BLaER1 (cell line): ENCODE measurements around the gene MIXL1.

Source experiments
- H3K27ac ChIP-seq: shearing (Covaris generic); formaldehyde crosslinking; 2 replicates; pipeline ENCODE4 v1.8.1; 2022
- H3K27me3 ChIP-seq: shearing (Covaris generic); formaldehyde crosslinking; 2 replicates; pipeline ENCODE4 v1.8.1; 2022
- H3K36me3 ChIP-seq: shearing (Covaris generic); formaldehyde crosslinking; 2 replicates; pipeline ENCODE4 v1.8.1; 2022
- H3K4me1 ChIP-seq: shearing (Covaris generic); formaldehyde crosslinking; 2 replicates; pipeline ENCODE4 v1.8.1; 2022
- H3K4me2 ChIP-seq: shearing (Covaris generic); formaldehyde crosslinking; 2 replicates; pipeline ENCODE4 v1.8.1; 2022
- H3K4me3 ChIP-seq: shearing (Covaris generic); formaldehyde crosslinking; 2 replicates; pipeline ENCODE4 v1.8.1; 2022
- H3K9ac ChIP-seq: shearing (Covaris generic); formaldehyde crosslinking; 2 replicates; pipeline ENCODE4 v1.8.1; 2022
- H3K9me3 ChIP-seq: shearing (Covaris generic); formaldehyde crosslinking; 2 replicates; pipeline ENCODE4 v1.8.1; 2022
- H4K20me1 ChIP-seq: shearing (Covaris generic); formaldehyde crosslinking; 2 replicates; pipeline ENCODE4 v1.8.1; 2022
- Cebpa-rat ChIP-seq: shearing (Covaris generic); IDR thresholded peaks from 2 replicates; pipeline ENCODE4 v1.8.1; 2022

The MIXL1 gene

DNA sequence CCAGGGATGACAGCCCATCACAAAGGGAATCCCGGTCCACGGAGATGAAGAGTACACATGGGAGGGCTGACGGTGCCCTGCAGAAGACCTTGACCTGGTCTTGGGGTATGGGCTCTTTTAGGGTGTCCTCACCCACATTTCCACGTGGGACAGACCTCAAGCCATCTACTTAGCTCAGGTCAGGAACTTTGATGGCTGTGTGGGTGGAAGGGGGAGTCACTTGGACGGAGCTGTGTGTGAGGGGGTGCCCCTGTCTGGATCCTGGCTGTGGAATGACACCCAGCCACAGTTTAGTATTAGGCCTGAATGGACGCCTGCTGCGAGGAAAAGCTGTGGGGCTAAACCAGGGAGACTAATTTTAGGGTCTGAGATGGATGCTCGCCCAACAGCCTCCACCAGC lies 10.9 kb upstream of the MIXL1 start:
- no peak overlapping the region for H3K4me2 ChIP-seq
- no peak overlapping the region for H3K4me3 ChIP-seq
- H3K27ac ChIP-seq, result no peak overlapping the region
- peaks cover 19% of the 10 kb centered on the region for H4K20me1 ChIP-seq
- no peak for TF ChIP-seq Cebpa-rat
- H3K4me1 ChIP-seq, result peaks cover 22% of the 10 kb centered on the region
- H3K9me3 ChIP-seq, result no peaks in the 10 kb centered on the region
- H3K9ac ChIP-seq, result no peak overlapping the region
- no peaks in the 10 kb centered on the region for H3K36me3 ChIP-seq
- peaks cover 29% of the 10 kb centered on the region for H3K27me3 ChIP-seq

DNA sequence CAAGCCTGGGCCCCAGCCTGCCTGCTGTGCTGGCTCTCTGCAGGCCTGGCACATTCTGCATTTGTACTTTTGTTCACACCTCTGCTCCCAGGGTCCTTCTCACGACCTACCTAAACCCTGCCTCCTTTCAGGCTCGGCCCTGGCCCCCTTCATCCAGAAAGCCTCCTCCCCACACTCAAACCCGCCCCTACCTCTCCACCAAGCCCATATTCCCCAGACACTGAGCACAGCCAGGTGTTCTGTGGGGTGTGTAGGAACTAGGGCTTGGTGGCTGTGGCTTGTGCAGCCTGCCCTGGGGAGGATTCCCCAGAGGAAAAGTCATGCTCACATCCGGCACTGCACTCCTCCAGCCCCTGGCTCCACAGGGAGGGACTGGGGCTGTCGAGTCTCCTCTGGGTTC lies 8.2 kb upstream of the MIXL1 start:
- no peaks in the 10 kb centered on the region for H3K9me3 ChIP-seq
- peak overlapping the region; percentile 75 for H3K4me2 ChIP-seq

DNA sequence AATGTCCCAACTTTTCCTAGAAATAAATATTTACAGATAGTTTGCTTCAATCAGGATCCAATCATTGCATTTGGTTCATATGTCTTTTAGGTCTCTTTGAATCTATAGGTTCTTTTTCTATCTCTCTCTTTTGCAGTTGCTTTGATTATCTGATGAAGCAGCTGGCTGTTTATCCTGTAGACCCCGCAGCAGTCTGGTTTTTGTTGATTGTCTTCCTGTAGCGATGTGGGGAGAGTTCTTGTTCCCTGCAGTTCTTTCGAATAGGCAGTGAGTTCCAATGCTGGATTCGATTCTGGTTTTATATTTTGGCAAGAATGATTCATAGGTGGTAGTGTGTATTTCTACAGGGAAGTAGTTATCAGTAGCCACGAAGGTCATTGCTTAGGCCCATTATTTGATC lies 7.4 kb upstream of the MIXL1 start:
- Histone ChIP-seq H3K4me1 (peaks cover 22% of the 10 kb centered on the region), H3K4me2 (peak overlapping the region; percentile 75), H3K9ac (no peak overlapping the region)

More for the DNA sequence above, 8.2 kb upstream of the MIXL1 start:
- Histone ChIP-seq H3K27ac (no peak overlapping the region), H3K4me1 (peaks cover 22% of the 10 kb centered on the region), H3K36me3 (no peaks in the 10 kb centered on the region), H3K27me3 (peaks cover 46% of the 10 kb centered on the region), H3K4me3 (no peak overlapping the region), H4K20me1 (peaks cover 20% of the 10 kb centered on the region), H3K9ac (no peak overlapping the region)
- TF ChIP-seq Cebpa-rat, result no peak

DNA sequence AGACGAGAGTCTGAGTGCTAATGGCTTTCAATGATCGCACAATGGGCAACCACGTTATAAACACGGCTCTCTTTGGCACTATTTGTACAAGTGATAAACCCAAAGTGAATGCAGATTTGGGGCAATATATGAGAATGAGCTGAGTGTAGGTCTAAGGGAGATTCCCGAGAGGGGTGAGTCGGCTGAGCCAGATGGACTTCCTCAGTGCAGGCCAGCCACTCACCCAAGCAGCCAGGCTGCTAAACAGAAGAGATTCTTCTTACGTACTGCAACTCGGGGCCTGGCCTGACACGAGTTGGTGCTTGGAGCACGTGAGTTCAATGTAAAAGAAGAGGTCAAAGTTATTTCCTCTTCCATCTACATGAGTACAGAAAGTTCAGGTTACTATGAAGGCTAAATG lies 6.2 kb upstream of the MIXL1 start:
- H3K27ac ChIP-seq, result no peak overlapping the region
- TF ChIP-seq Cebpa-rat, result no peak
- no peak overlapping the region for H3K4me2 ChIP-seq
- H3K9ac ChIP-seq, result no peak overlapping the region
- H3K27me3 ChIP-seq, result peaks cover 61% of the 10 kb centered on the region
- no peaks in the 10 kb centered on the region for H3K36me3 ChIP-seq
- H4K20me1 ChIP-seq, result peaks cover 27% of the 10 kb centered on the region
- no peaks in the 10 kb centered on the region for H3K9me3 ChIP-seq
- no peak overlapping the region for H3K4me3 ChIP-seq
- peaks cover 22% of the 10 kb centered on the region for H3K4me1 ChIP-seq

More for the DNA sequence above, 7.4 kb upstream of the MIXL1 start:
- Histone ChIP-seq H3K36me3 (no peaks in the 10 kb centered on the region), H3K27me3 (peaks cover 54% of the 10 kb centered on the region), H3K27ac (no peak overlapping the region), H4K20me1 (peaks cover 27% of the 10 kb centered on the region), H3K4me3 (no peak overlapping the region), H3K9me3 (no peaks in the 10 kb centered on the region)
- no peak for TF ChIP-seq Cebpa-rat

DNA sequence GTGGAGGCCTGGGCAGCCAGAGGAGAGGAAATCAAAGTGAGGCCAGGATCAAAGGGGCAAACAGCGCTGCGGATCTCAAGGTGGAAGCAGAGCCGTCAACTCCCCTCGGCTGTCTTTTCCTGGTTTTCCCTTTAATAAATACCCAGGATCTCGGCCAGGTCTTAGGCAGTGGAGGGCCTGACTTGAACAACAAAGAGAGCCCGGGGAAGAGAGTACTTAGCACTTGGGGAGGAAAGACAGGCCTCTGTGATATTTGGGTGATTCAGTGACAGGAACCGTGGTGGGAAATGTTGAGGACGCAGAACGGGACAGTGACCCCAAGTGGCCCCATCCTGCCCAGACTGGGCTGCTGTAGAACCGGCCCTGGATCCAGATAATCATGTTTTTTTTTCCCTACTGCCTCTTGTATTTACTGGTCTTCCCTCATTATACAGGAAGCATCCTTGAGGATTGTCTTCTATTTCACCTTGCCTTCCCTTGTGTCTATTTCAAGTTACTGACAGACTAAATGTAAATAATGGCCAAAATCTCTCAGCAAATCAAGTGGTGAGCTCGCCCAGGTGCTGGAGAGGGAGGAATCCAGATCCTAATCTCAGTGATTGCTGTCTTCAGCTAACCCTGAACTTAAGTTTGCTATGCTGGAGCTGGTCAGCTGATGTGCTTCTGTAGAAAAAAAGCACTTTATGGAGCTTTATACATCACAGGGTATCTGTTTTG lies 2.8 kb upstream of the MIXL1 start:
- Histone ChIP-seq H3K27me3 (peaks cover 84% of the 10 kb centered on the region), H3K4me3 (no peak overlapping the region), H3K9ac (no peak overlapping the region), H3K27ac (no peak overlapping the region), H3K36me3 (no peaks in the 10 kb centered on the region), H4K20me1 (peaks cover 32% of the 10 kb centered on the region; the same call in 1 of the 2 replicates), H3K4me1 (peaks cover 19% of the 10 kb centered on the region), H3K9me3 (no peaks in the 10 kb centered on the region), H3K4me2 (no peak overlapping the region)
- no peak for TF ChIP-seq Cebpa-rat

DNA sequence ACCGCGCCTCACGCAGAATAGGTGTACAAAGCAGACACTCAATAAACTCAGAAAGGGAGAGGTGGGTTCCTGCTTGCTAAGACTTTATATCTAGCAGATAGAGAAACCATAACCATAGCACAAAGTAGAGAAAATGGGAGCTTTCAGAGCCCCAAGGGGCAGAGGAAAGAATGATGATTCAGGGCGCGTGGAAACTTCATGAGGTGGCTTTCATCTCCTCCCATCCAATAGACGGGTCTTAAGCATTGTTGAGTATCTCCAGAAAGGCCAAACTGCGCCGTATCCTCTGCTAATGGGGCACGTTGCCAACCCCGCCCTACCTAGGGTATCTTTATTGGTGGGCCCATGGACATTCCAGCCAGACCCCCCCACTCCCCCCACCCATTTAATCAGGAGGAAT lies 778 bp upstream of the MIXL1 start:
- Histone ChIP-seq H3K4me3 (no peak overlapping the region), H3K4me1 (peaks cover 11% of the 10 kb centered on the region), H3K9me3 (no peaks in the 10 kb centered on the region), H4K20me1 (peaks cover 24% of the 10 kb centered on the region; the same call in 1 of the 2 replicates), H3K9ac (no peak overlapping the region), H3K4me2 (no peak overlapping the region), H3K27me3 (peaks cover 72% of the 10 kb centered on the region), H3K27ac (no peak overlapping the region), H3K36me3 (no peaks in the 10 kb centered on the region)
- TF ChIP-seq Cebpa-rat, result no peak

DNA sequence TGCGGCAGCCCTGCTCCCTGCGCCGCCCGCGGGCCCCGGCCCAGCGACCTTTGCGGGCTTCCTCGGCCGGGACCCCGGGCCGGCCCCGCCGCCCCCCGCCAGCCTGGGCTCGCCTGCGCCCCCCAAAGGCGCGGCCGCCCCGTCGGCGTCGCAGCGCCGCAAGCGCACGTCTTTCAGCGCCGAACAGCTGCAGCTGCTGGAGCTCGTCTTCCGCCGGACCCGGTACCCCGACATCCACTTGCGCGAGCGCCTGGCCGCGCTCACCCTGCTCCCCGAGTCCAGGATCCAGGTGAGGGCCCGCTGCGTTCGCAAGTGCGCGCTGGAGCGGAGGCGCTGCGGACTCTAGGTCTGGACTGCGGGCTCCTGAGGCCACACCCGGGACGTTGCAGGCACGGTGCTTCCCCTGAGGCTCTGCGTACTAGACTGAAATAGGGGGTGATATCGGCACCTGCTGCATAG lies 351 bp downstream of the MIXL1 start:
- Histone ChIP-seq H3K4me3 (peak overlapping the region; percentile 65), H3K4me1 (peaks cover 11% of the 10 kb centered on the region), H3K36me3 (peaks cover 5% of the 10 kb centered on the region; the same call in 1 of the 2 replicates), H3K4me2 (peak overlapping the region; percentile 89), H3K27me3 (peaks cover 69% of the 10 kb centered on the region), H3K9ac (no peak overlapping the region), H3K9me3 (no peaks in the 10 kb centered on the region), H4K20me1 (peaks cover 24% of the 10 kb centered on the region; the same call in 1 of the 2 replicates), H3K27ac (no peak overlapping the region)
- no peak for TF ChIP-seq Cebpa-rat

DNA sequence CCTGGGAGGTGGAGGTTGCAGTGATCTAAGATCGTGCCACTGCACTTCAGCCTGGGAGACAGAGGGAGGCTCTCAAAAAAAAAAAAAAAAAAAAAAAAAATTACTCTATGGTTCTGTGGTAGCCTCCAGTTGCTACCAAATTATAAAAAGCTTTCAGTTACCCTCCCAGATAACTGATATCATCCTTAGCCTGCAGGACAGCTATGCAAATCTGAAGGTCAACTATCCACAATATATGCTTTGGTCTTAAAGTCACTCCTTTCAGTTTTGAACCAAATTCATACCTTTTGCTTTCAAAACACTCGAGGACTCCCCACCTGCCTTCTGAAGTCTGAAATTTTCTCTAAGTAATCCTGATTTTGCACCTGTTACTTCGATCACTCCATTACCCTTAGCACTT lies 3.1 kb downstream of the MIXL1 start:
- Histone ChIP-seq H3K4me3 (no peak overlapping the region), H3K4me1 (peaks cover 11% of the 10 kb centered on the region), H3K36me3 (peaks cover 24% of the 10 kb centered on the region), H3K9me3 (no peaks in the 10 kb centered on the region), H4K20me1 (peaks cover 16% of the 10 kb centered on the region; the same call in 1 of the 2 replicates), H3K4me2 (no peak overlapping the region), H3K27ac (no peak overlapping the region), H3K27me3 (peaks cover 47% of the 10 kb centered on the region), H3K9ac (no peak overlapping the region)
- TF ChIP-seq Cebpa-rat, result no peak

DNA sequence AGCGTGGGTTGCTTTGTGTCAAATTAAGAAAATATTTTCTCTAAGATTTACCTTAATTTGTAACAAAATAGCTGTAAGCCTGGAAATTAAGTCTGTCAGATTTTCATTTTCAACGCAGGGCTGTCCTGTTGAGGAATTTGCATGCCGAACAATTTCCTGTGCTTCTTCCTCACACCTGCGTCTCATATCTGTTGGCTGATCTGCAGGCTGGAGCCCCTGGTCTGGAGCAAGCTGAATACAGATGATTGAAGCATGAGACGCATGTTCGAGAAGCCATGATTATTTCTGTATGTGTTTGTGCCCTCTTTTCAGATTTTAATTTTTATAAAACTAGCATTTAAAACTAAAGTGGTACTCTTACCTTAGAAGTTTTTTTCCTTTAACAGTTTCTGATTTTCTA lies 9.8 kb downstream of the MIXL1 start:
- no peaks in the 10 kb centered on the region for H3K9me3 ChIP-seq
- H3K4me1 ChIP-seq, result no peaks in the 10 kb centered on the region
- TF ChIP-seq Cebpa-rat, result no peak
- no peak overlapping the region for H3K27ac ChIP-seq
- H4K20me1 ChIP-seq, result no peaks in the 10 kb centered on the region
- H3K36me3 ChIP-seq, result peaks cover 85% of the 10 kb centered on the region
- no peaks in the 10 kb centered on the region for H3K27me3 ChIP-seq
- H3K9ac ChIP-seq, result no peak overlapping the region
- H3K4me3 ChIP-seq, result no peak overlapping the region
- H3K4me2 ChIP-seq, result no peak overlapping the region

DNA sequence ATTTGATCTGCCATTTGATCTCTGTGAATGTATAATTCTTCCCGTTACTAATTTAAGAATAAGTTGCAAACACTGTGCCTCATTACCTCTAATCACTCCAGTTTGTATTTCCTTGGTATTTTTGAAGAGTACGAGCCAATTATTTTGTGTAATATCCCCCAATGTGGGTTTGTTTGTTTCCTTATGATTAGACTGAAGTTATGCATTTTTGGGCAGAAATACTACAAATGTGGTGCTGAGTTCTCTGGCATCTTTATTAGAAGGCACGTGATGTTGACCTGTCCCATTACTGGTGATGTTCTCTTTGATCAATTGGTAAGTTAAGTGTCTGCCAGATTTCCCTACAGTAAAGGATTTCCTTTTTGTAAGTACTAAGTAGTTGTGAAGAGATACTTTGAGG lies 10.3 kb downstream of the MIXL1 start:
- H3K9me3 ChIP-seq, result no peaks in the 10 kb centered on the region
- peaks cover 86% of the 10 kb centered on the region for H3K36me3 ChIP-seq
- no peak overlapping the region for H3K4me3 ChIP-seq
- H3K4me2 ChIP-seq, result no peak overlapping the region
- H3K27me3 ChIP-seq, result no peaks in the 10 kb centered on the region
- no peaks in the 10 kb centered on the region for H3K4me1 ChIP-seq
- H3K27ac ChIP-seq, result no peak overlapping the region
- TF ChIP-seq Cebpa-rat, result no peak
- no peaks in the 10 kb centered on the region for H4K20me1 ChIP-seq
- no peak overlapping the region for H3K9ac ChIP-seq

DNA sequence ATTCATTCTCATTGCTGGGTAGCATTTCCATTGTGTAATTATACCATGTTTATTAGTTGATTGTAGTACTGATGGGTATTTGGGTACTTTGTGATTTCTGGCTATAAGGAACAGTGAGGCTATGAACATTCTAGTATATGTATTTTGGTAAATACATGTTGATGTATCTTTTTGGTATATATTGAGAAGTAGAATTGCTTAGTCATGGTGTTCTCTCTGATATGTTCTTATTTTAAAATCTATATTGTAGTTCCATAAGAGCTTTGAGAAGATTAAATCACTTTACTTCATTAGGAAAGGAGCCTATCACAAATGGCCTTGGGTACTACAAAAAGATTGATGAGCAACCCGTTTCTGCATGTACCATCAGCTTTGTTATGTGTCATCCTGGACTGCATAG lies 13.4 kb downstream of the MIXL1 start:
- Histone ChIP-seq H4K20me1 (no peaks in the 10 kb centered on the region), H3K27me3 (no peaks in the 10 kb centered on the region), H3K9me3 (no peaks in the 10 kb centered on the region), H3K9ac (no peak overlapping the region), H3K4me3 (no peak overlapping the region), H3K4me1 (no peaks in the 10 kb centered on the region), H3K27ac (no peak overlapping the region), H3K4me2 (no peak overlapping the region), H3K36me3 (peaks cover 94% of the 10 kb centered on the region)
- no peak for TF ChIP-seq Cebpa-rat
